HG02763 (cell line): Measurements from ENCODE around the gene DSC1.
"Not testable (repeated sequence)": the region's sequence is repeated elsewhere in the genome, so short reads cannot be mapped to it uniquely, and the experiment has no call there.

ENCODE experiments used
- ATAC-seq: cut with Tn5 transposase; IDR thresholded peaks from one replicate; pipeline ENCODE4 v1.9.1; 2021; ENCODE audit warnings: mild to moderate bottlenecking, moderate library complexity; ENCODE audit not compliant: unreplicated experiment

The DSC1 gene

GRCh38 chr18:31171144-31171839 lies 8.6 kb upstream of the DSC1 start:
- no peak for ATAC-seq

- ATAC-seq, result no peak
Observed at GRCh38 chr18:31170335-31170734, 7.7 kb upstream of the DSC1 start.

GRCh38 chr18:31162419-31162793 lies 250 bp downstream of the DSC1 start:
- ATAC-seq, result no peak

GRCh38 chr18:31161757-31162418 lies 768 bp downstream of the DSC1 start:
- ATAC-seq, result no peak

GRCh38 chr18:31156821-31157763 lies 5.6 kb downstream of the DSC1 start:
- ATAC-seq, result no peak

- no peak for ATAC-seq
Observed at GRCh38 chr18:31155498-31155897, 7.2 kb downstream of the DSC1 start.

GRCh38 chr18:31154181-31154580 lies 8.5 kb downstream of the DSC1 start:
- no peak for ATAC-seq

- ATAC-seq, result no peak
Observed at GRCh38 chr18:31149351-31149750, 13.3 kb downstream of the DSC1 start.

- ATAC-seq, result no peak
Observed at GRCh38 chr18:31148600-31148999, 14.1 kb downstream of the DSC1 start.

GRCh38 chr18:31146809-31147208 lies 15.8 kb downstream of the DSC1 start:
- no peak for ATAC-seq

GRCh38 chr18:31143025-31143424 lies 19.6 kb downstream of the DSC1 start:
- no peak for ATAC-seq

- ATAC-seq, result no peak
Observed at GRCh38 chr18:31138709-31139108, 23.9 kb downstream of the DSC1 start.

GRCh38 chr18:31134988-31135529 lies 27.6 kb downstream of the DSC1 start:
- no peak for ATAC-seq

- no peak for ATAC-seq
Observed at GRCh38 chr18:31129398-31130115, 33.1 kb downstream of the DSC1 start.

- ATAC-seq, result no peak
Observed at GRCh38 chr18:31125878-31126277, 36.8 kb downstream of the DSC1 start.

GRCh38 chr18:31123125-31123524 lies 39.5 kb downstream of the DSC1 start:
- ATAC-seq, result not testable (repeated sequence)

- ATAC-seq, result no peak
Observed at GRCh38 chr18:31120594-31120993, 42.1 kb downstream of the DSC1 start.

- no peak for ATAC-seq
Observed at GRCh38 chr18:31116853-31117595, 45.6 kb downstream of the DSC1 start.

GRCh38 chr18:31112804-31113203 lies 49.9 kb downstream of the DSC1 start:
- ATAC-seq, result no peak

GRCh38 chr18:31105733-31106132 lies 56.9 kb downstream of the DSC1 start:
- ATAC-seq, result no peak
